HEK293 (cell line): Measurements from ENCODE around the gene GARRE1.

ENCODE experiments used
- CTCF ChIA-PET: fragments of 350-600 bp; formaldehyde crosslinking; extraction: SDS; loops from one replicate; lab custom pipeline; 2021; ENCODE audit warnings: antibody characterized with exemption; lab: Yijun Ruan, JAX
- POLR2A ChIA-PET: fragments of 300-600 bp; formaldehyde crosslinking; extraction: SDS; loops from one replicate; lab custom pipeline; 2020; ENCODE audit warnings: antibody characterized with exemption, inconsistent platforms; lab: Yijun Ruan, JAX
- H3K27ac ChIP-seq: fragments of 200-500 bp; sonication (Bioruptor generic); 2 replicates; pipeline ENCODE4 v1.5.1; 2014; ENCODE audit warnings: low read depth, low read length, control low read depth, inconsistent platforms; ENCODE audit errors: extremely low read depth
- H3K36me3 ChIP-seq, 2 experiments: fragments of 200-500 bp in 1 of 2; sonication (Bioruptor generic) in 1 of 2; 1 replicate in 1 of 2; 2 replicates in 1 of 2; pipeline ENCODE4 v1.5.1; 2014 to 2017; ENCODE audit warnings: inconsistent platforms in 2 of 2, low read length in 2 of 2; ENCODE audit not compliant: control insufficient read depth in 2 of 2, insufficient read depth in 1 of 2
- H3K4me1 ChIP-seq: fragments of 200-500 bp; sonication (Bioruptor generic); 2 replicates; pipeline ENCODE4 v1.5.1; 2014; ENCODE audit warnings: mild to moderate bottlenecking, low read length, inconsistent platforms; ENCODE audit not compliant: control insufficient read depth, insufficient read depth
- H3K4me3 ChIP-seq: 2 replicates; pipeline ENCODE4 v1.5.1; 2011; ENCODE audit warnings: low read depth, mild to moderate bottlenecking, control low read depth, low read length, moderate library complexity
- H3K9me3 ChIP-seq: fragments of 200-500 bp; sonication (Bioruptor generic); 2 replicates; pipeline ENCODE4 v1.5.1; 2014; ENCODE audit warnings: low read depth, low read length, inconsistent platforms; ENCODE audit not compliant: control insufficient read depth, insufficient read depth
- BCL11B ChIP-seq: fragments of 450-650 bp; formaldehyde crosslinking; IDR thresholded peaks from 2 replicates; pipeline ENCODE4 v1.5.1; 2016; ENCODE audit warnings: low read depth, missing biosample characterization, missing genetic modification characterization
- GFI1B ChIP-seq: fragments of 450-650 bp; formaldehyde crosslinking; IDR thresholded peaks from 2 replicates; pipeline ENCODE4 v1.5.1; 2016; ENCODE audit warnings: missing biosample characterization, missing genetic modification characterization
- PRDM1 ChIP-seq: fragments of 450-650 bp; formaldehyde crosslinking; IDR thresholded peaks from 2 replicates; pipeline ENCODE4; 2016; ENCODE audit warnings: missing biosample characterization, missing genetic modification characterization
- PRDM10 ChIP-seq: fragments of 450-650 bp; formaldehyde crosslinking; IDR thresholded peaks from 2 replicates; pipeline ENCODE4 v1.5.1; 2016; ENCODE audit warnings: missing biosample characterization, missing genetic modification characterization
- REST ChIP-seq: fragments of 450-650 bp; formaldehyde crosslinking; IDR thresholded peaks from 2 replicates; pipeline ENCODE4 v1.5.1; 2016; ENCODE audit warnings: missing biosample characterization, missing genetic modification characterization
- SCRT2 ChIP-seq: fragments of 450-650 bp; formaldehyde crosslinking; IDR thresholded peaks from 2 replicates; pipeline ENCODE4 v1.5.1; 2016; ENCODE audit warnings: missing biosample characterization, missing genetic modification characterization
- WT1 ChIP-seq: fragments of 450-650 bp; formaldehyde crosslinking; IDR thresholded peaks from 2 replicates; pipeline ENCODE4 v1.5.1; 2016; ENCODE audit warnings: missing biosample characterization, missing genetic modification characterization
- ZBTB7A ChIP-seq: fragments of 450-650 bp; formaldehyde crosslinking; IDR thresholded peaks from 2 replicates; pipeline ENCODE4 v1.5.1; 2016; ENCODE audit warnings: low read depth, missing biosample characterization, missing genetic modification characterization
- ZFHX2 ChIP-seq: fragments of 450-650 bp; formaldehyde crosslinking; conservative IDR thresholded peaks from 2 replicates; pipeline ENCODE4 v1.5.1; 2016; ENCODE audit warnings: missing biosample characterization, missing genetic modification characterization
- ZNF16 ChIP-seq: fragments of 450-650 bp; formaldehyde crosslinking; IDR thresholded peaks from 2 replicates; pipeline ENCODE4 v1.5.1; 2016; ENCODE audit warnings: low read depth, missing biosample characterization, missing genetic modification characterization
- ZNF292 ChIP-seq: fragments of 450-650 bp; formaldehyde crosslinking; IDR thresholded peaks from 2 replicates; pipeline ENCODE4 v1.5.1; 2016; ENCODE audit warnings: low read depth, missing biosample characterization, missing genetic modification characterization, borderline replicate concordance
- ZNF366 ChIP-seq: fragments of 450-650 bp; formaldehyde crosslinking; conservative IDR thresholded peaks from 2 replicates; pipeline ENCODE4 v1.5.1; 2016; ENCODE audit warnings: missing biosample characterization, missing genetic modification characterization
- ZNF518A ChIP-seq: fragments of 450-650 bp; formaldehyde crosslinking; conservative IDR thresholded peaks from 2 replicates; pipeline ENCODE4 v1.5.1; 2016; ENCODE audit warnings: low read depth, missing biosample characterization, missing genetic modification characterization
- ZNF768 ChIP-seq: fragments of 450-650 bp; formaldehyde crosslinking; IDR thresholded peaks from 2 replicates; pipeline ENCODE4 v1.5.1; 2018; ENCODE audit warnings: missing biosample characterization, mild to moderate bottlenecking, missing genetic modification characterization
- ZNF837 ChIP-seq: fragments of 450-650 bp; formaldehyde crosslinking; IDR thresholded peaks from 2 replicates; pipeline ENCODE4 v1.5.1; 2016; ENCODE audit warnings: missing biosample characterization, missing genetic modification characterization
- ZNF843 ChIP-seq: fragments of 450-650 bp; formaldehyde crosslinking; IDR thresholded peaks from 2 replicates; pipeline ENCODE4 v1.5.1; 2016; ENCODE audit warnings: missing biosample characterization, missing genetic modification characterization
- ZSCAN23 ChIP-seq: fragments of 450-650 bp; formaldehyde crosslinking; IDR thresholded peaks from 2 replicates; pipeline ENCODE4 v1.5.1; 2016; ENCODE audit warnings: missing biosample characterization, missing genetic modification characterization

The GARRE1 gene

GRCh38 chr19:34282611-34283519, 28.5 kb downstream of the GARRE1 start (continued):
- TF ChIP-seq ZNF518A (tag by site-specific recombination) (no peak), REST (no peak), ZNF366 (tag by site-specific recombination) (peak; percentile 28; the same call in 1 of the 2 replicates), PRDM1 (tag by site-specific recombination) (peak; percentile 72)

GRCh38 chr19:34284505-34284904, 30.2 kb downstream of the GARRE1 start:
- Histone ChIP-seq H3K4me3 (no peak overlapping the region), H3K36me3 (peaks cover 0 to 33% of the 10 kb centered on the region in 2 experiments; a peak in 2 of 3 replicates), H3K27ac (no peak overlapping the region), H3K9me3 (no peaks in the 10 kb centered on the region; the same call in 1 of the 2 replicates), H3K4me1 (peaks cover 9% of the 10 kb centered on the region; the same call in 1 of the 2 replicates)
- CTCF ChIA-PET: no interaction called here
- POLR2A ChIA-PET: interaction anchor here (0.7 kb wide), 1 partner anchor 13 kb away, joined by 3 read pairs; no protein-coding TSS in a partner anchor
- TF ChIP-seq SCRT2 (tag by site-specific recombination) (no peak), WT1 (no peak), BCL11B (tag by site-specific recombination) (no peak), PRDM10 (no peak), ZNF16 (no peak), ZNF292 (tag by site-specific recombination) (no peak), ZNF768 (tag by site-specific recombination) (no peak), ZNF837 (no peak), PRDM1 (tag by site-specific recombination) (no peak), ZBTB7A (tag by site-specific recombination) (no peak), ZSCAN23 (tag by site-specific recombination) (no peak), ZFHX2 (tag by site-specific recombination) (no peak), GFI1B (tag by site-specific recombination) (no peak), ZNF843 (tag by site-specific recombination) (no peak), REST (no peak)
